ENCODE results near the gene MGAT3. TPM values are rescaled to one million over a fixed set of nuclear protein-coding genes. Genes with fewer than 3 reads are reported as not detected.
A peak's percentile ranks its signal among the peaks of the same experiment; 100 is the strongest.

The MGAT3 gene
- total and polyA plus RNA-seq, 9 of the 15 experiments (the other 6 are each of a cell fraction or from before 2014, with no cell fraction given): 0.10 to 11.5 (median 4.6) TPM

- TF ChIP-seq E2F6 (IDR thresholded peaks at IDR 0.05; ENCODE audit: borderline replicate concordance in 1 of 2, extremely low read depth in 1 of 2, insufficient read depth in 1 of 2, insufficient read length in 1 of 2, low read depth in 1 of 2, low read length in 1 of 2, poor library complexity in 1 of 2, severe bottlenecking in 1 of 2) (peak in 1 of 2 experiments; percentile 37), WHSC1 (IDR thresholded peaks at IDR 0.05; ENCODE audit: low read length) (no peak), ARID4B (CRISPR knock-in tag; IDR thresholded peaks at IDR 0.05) (peak; percentile 67; the same call in 1 of the 2 replicates), KDM4B (IDR thresholded peaks at IDR 0.05; ENCODE audit: borderline replicate concordance in 2 of 2, low read depth in 1 of 2) (peak in 1 of 2 experiments; percentile 62; a peak in 1 of 4 replicates), CEBPG (CRISPR knock-in tag; IDR thresholded peaks at IDR 0.05) (no peak), CEBPG (tag; conservative IDR thresholded peaks at IDR 0.05 in 1 of 2, IDR thresholded peaks at IDR 0.05 in 1 of 2) (no peak), ETV1 (tag; conservative IDR thresholded peaks at IDR 0.05; ENCODE audit: low read depth) (peak; percentile 69), GMEB1 (CRISPR knock-in tag; IDR thresholded peaks at IDR 0.05) (no peak), TEAD4 (IDR thresholded peaks at IDR 0.05; ENCODE audit: low read length) (peak; percentile 57; the same call in 1 of the 2 replicates), TEAD4 (CRISPR knock-in tag; IDR thresholded peaks at IDR 0.05; ENCODE audit: borderline replicate concordance) (no peak), NELFE (IDR thresholded peaks at IDR 0.05; ENCODE audit: insufficient read depth, insufficient read length) (no peak), PTRF (tag; IDR thresholded peaks at IDR 0.05) (no peak), ATF7 (IDR thresholded peaks at IDR 0.05) (peak; percentile 38; the same call in 1 of the 2 replicates), NFATC3 (IDR thresholded peaks at IDR 0.05) (no peak), MXD1 (CRISPR knock-in tag; IDR thresholded peaks at IDR 0.05; ENCODE audit: borderline replicate concordance, poor library complexity, severe bottlenecking) (no peak), TFAP4 (CRISPR knock-in tag; IDR thresholded peaks at IDR 0.05; ENCODE audit: borderline replicate concordance) (peak; percentile 88), TCFL5 (CRISPR knock-in tag; conservative IDR thresholded peaks at IDR 0.05) (no peak)
These were observed 72.1 kb downstream of the MGAT3 start (continued) for GRCh38 chr22:39528681-39529486.
